Neural cell (in vitro differentiated cells): ENCODE data around the gene STKLD1.

Experiments used
- CTCF ChIP-seq: fragments of 450-650 bp; IDR thresholded peaks from 2 replicates; pipeline ENCODE4 v1.5.1; 2014; ENCODE audit warnings: antibody characterized with exemption, mild to moderate bottlenecking, moderate library complexity; ENCODE audit not compliant: poor library complexity, severe bottlenecking
- EP300 ChIP-seq: fragments of 450-650 bp; conservative IDR thresholded peaks from 2 replicates; pipeline ENCODE4 v1.6.1; 2014; ENCODE audit warnings: antibody characterized with exemption, mild to moderate bottlenecking, moderate library complexity; ENCODE audit not compliant: poor library complexity, severe bottlenecking
- EZH2 ChIP-seq: fragments of 200-600, 300-800 bp; shearing (Covaris generic), sonication (generic); IDR thresholded peaks from 2 replicates; pipeline ENCODE4 v1.6.1; 2014; ENCODE audit warnings: antibody characterized with exemption, low read length, borderline replicate concordance, mild to moderate bottlenecking; ENCODE audit not compliant: insufficient read depth, poor library complexity, severe bottlenecking
- RAD21 ChIP-seq: fragments of 450-650 bp; conservative IDR thresholded peaks from 2 replicates; pipeline ENCODE4 v1.6.1; 2014; ENCODE audit warnings: antibody characterized with exemption, mild to moderate bottlenecking, moderate library complexity
- REST ChIP-seq: IDR thresholded peaks from 2 replicates; pipeline ENCODE4 v1.6.1; 2012; ENCODE audit warnings: borderline replicate concordance
- SMC3 ChIP-seq: fragments of 450-650 bp; conservative IDR thresholded peaks from 2 replicates; pipeline ENCODE4 v1.6.1; 2014; ENCODE audit warnings: antibody characterized with exemption, mild to moderate bottlenecking, moderate library complexity; ENCODE audit not compliant: poor library complexity

DNA sequence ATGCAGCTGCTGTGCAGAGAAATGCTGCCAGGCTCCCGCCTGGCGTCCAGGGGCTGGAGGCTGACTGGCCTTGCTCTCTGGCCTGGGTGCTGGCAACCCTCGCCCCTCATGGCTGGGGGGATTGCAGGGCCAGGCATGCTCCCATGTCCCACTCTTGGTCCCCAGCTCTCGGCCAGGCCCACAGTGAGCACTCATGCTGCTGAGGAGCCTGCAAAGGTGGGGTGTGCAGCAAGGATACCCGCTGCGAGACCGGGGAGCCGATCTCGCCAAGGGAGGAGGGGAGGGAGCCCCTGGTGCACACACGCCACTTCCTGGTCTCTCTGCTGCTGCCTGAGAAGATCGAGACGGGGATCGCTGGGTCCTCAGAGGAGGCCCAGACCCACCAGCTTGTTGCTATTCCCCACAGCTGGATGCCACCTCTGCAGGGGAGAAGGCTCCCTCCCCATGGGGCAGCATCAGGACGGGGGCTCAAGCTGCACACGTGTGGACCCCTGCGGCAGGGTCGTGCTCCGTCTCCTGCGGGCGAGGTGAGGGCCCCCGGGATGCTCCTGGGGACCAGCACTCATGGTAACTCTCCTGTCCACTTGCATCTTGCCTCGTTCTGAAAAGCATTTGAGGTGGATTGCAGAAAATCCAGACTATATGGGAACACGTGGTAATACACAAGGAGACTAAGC is 69.3 kb downstream of the STKLD1 start:
- TF ChIP-seq REST (no peak), CTCF (no peak), SMC3 (no peak), EP300 (no peak), RAD21 (no peak), EZH2 (no peak)
